Measurements from ENCODE around the gene DERL2. TPM values are rescaled to one million over a fixed set of nuclear protein-coding genes. Genes with fewer than 3 reads are reported as not detected.
A peak's percentile ranks its signal among the peaks of the same experiment; 100 is the strongest.

DERL2 gene
- total RNA-seq, 4 donors from 2014 or later, result 23.8 to 48.5 (median 26.2) TPM

DNA sequence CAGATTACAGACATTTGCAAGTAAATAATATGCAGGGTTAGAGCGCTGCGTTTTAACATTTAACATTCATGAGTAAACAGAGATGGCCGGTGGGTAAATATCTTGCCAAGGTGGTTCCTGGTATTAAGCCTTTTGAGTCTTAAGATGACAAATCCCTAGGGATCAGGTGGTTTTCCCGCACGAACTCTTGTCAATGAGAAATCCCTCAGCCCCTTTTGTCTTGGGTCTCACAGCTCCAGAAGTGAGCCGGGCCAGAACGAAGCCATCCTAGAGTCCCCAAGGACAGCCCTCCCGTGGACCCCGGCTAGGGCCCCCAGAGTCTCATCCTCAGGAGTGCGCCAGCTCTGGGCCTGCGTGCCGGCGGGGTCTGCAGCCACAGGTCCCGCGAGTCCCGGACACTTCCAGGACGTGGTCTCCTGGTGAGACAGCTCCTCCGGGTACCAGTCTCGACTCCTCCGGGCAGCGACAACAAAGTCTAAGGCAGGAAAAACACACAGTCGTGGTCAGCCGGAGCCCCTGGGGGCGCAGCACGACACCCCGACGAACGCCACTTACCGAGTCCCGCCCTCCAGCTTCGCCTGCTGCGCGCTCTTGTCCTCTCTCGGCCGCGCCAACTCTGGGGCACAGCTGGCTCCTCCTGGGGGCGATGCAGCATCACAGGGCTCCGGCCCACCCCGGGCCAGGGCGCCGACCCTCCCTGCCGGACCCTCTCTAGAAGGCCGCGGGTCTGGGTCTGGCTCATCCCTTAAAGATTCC is 13.7 kb upstream of the DERL2 start:
- Histone ChIP-seq H3K4me1 (peaks cover 0 to 22% (median 9%) of the 10 kb centered on the region in 3 donors), H3K27me3 (peaks cover 22% of the 10 kb centered on the region), H3K4me3 (peak overlapping the region in 1 of 2 donors; percentile 65), H3K36me3 (no peaks in the 10 kb centered on the region), H3K9me3 (no peaks in the 10 kb centered on the region), H3K27ac (no peak overlapping the region)
- TF ChIP-seq POLR2A (IDR thresholded peaks at IDR 0.05) (no peak), POLR2AphosphoS5 (IDR thresholded peaks at IDR 0.05) (no peak), EP300 (IDR thresholded peaks at IDR 0.05) (no peak)
- TF ChIP-seq, protein P1, sequence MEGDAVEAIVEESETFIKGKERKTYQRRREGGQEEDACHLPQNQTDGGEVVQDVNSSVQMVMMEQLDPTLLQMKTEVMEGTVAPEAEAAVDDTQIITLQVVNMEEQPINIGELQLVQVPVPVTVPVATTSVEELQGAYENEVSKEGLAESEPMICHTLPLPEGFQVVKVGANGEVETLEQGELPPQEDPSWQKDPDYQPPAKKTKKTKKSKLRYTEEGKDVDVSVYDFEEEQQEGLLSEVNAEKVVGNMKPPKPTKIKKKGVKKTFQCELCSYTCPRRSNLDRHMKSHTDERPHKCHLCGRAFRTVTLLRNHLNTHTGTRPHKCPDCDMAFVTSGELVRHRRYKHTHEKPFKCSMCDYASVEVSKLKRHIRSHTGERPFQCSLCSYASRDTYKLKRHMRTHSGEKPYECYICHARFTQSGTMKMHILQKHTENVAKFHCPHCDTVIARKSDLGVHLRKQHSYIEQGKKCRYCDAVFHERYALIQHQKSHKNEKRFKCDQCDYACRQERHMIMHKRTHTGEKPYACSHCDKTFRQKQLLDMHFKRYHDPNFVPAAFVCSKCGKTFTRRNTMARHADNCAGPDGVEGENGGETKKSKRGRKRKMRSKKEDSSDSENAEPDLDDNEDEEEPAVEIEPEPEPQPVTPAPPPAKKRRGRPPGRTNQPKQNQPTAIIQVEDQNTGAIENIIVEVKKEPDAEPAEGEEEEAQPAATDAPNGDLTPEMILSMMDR (IDR thresholded peaks at IDR 0.05), result no peak
- WGBS, 2 donors (ENCODE audit: low coverage in 1 of 2), result 65 to 85% methylated on average over 3 to 7 of the region's 44 CpGs
- no peak for ATAC-seq

DNA sequence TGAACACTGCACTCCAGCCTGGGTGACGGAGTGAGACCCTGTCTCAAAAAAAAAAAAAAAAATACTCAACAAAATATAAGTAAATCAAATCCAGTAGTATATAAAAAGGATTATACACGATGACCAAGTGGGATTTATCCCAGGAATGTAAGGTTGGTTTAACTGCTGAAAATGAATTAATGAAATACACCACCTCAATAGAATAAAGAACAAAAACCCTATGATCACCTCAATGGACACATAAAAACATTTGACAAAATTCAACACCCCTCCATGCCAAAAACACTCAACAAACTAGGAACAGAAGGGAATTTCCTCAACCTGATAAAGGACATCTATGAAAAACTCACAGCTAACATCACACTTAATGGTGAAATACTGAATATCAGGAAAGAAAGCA is 7.0 kb upstream of the DERL2 start:
- TF ChIP-seq, protein P1 (IDR thresholded peaks at IDR 0.05), result no peak
- TF ChIP-seq POLR2A (IDR thresholded peaks at IDR 0.05) (no peak), POLR2AphosphoS5 (IDR thresholded peaks at IDR 0.05) (no peak), EP300 (IDR thresholded peaks at IDR 0.05) (no peak)
- peaks cover 8% of the 10 kb centered on the region for H3K27me3 ChIP-seq
- peaks cover 0 to 18% of the 10 kb centered on the region in 2 donors for H3K36me3 ChIP-seq
- no peak overlapping the region for H3K27ac ChIP-seq
- 86 to 100% methylated on average over 1 of the region's 2 CpGs for WGBS, 2 donors (ENCODE audit: low coverage in 1 of 2)
- peaks cover 0 to 8% (median 0%) of the 10 kb centered on the region in 3 donors for H3K4me1 ChIP-seq
- no peak overlapping the region for H3K4me3 ChIP-seq
- no peak for ATAC-seq
- H3K9me3 ChIP-seq, result no peaks in the 10 kb centered on the region

DNA sequence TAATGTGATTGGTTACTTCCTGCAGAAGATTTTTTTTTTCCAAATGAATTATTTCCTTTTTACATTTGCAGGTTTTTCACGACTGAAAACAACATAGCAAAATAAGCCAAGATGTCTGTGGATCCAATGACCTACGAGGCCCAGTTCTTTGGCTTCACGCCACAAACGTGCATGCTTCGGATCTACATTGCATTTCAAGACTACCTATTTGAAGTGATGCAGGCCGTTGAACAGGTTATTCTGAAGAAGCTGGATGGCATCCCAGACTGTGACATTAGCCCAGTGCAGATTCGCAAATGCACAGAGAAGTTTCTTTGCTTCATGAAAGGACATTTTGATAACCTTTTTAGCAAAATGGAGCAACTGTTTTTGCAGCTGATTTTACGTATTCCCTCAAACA is 2.8 kb upstream of the DERL2 start:
- peaks cover 0 to 30% of the 10 kb centered on the region in 2 donors for H3K36me3 ChIP-seq
- no peak overlapping the region for H3K27ac ChIP-seq
- H3K4me3 ChIP-seq, result no peak overlapping the region
- no peak for TF ChIP-seq POLR2AphosphoS5 (IDR thresholded peaks at IDR 0.05)
- TF ChIP-seq, protein P1 (IDR thresholded peaks at IDR 0.05), result no peak
- no peak for TF ChIP-seq EP300 (IDR thresholded peaks at IDR 0.05)
- TF ChIP-seq POLR2A (IDR thresholded peaks at IDR 0.05), result no peak
- H3K27me3 ChIP-seq, result no peaks in the 10 kb centered on the region
- no peak for ATAC-seq
- H3K4me1 ChIP-seq, result peaks cover 2 to 39% (median 14%) of the 10 kb centered on the region in 3 donors
- WGBS, 2 donors (ENCODE audit: low coverage in 1 of 2), result 80 to 88% methylated on average over 2 to 8 of the region's 8 CpGs
- H3K9me3 ChIP-seq, result no peaks in the 10 kb centered on the region

DNA sequence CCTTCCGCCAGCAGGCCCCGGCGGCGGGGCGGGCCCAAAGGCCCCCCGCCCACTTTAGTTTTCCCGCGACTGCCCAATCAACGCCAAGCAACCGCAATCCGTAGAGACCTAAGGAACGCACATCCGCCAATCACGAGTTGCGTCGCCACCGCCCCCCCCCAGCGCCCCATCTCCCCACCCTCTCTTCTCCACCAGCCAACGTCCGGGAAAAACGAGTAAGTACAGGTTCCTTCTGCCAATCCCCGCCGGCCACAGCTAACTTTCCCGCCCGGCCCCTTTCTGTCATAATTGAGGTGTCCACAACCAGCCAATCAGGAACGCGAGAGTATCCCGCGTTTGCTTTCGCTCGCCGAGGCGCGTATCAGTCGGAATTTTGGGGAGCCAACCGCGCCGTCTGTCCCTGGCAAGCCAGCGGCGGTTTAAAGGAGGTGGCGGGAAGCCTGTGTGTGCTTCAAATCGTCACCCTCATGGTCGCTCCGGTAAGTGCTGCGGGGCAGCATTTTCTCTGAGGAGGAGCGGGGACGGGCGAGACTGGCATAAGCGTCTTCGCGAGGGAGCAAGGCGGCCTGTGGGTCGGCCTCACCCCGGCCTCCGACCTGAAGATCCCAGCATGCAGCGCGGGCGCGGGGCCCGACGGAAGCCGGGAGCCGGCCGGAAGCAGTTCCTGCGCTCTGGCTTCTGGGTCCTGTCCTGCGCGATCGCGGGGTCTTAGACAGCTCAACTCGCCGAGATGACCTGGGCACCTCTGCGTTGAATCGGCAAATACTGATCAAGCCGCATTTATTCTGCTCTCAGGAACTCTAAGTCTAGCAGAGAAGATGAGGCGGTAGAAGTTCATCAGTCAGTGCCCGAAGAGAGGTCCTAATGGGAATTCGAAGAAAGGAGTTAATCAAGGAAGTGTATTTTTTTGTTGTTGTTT is 487 bp upstream of the DERL2 start, which contains the start of gene MIS12:
Gene MIS12, plus strand, starts transcription at position 361 of the 919 bp plus-strand sequence. CDS start 2,297 bp downstream, outside the sequence.
- peaks cover 0 to 52% of the 10 kb centered on the region in 2 donors for H3K36me3 ChIP-seq
- TF ChIP-seq EP300 (IDR thresholded peaks at IDR 0.05), result no peak
- peak; percentile 49 to 64 for TF ChIP-seq POLR2A (IDR thresholded peaks at IDR 0.05)
- TF ChIP-seq POLR2AphosphoS5 (IDR thresholded peaks at IDR 0.05), result peak; percentile 78
- TF ChIP-seq, protein P1 (IDR thresholded peaks at IDR 0.05), result no peak
- H3K27me3 ChIP-seq, result no peaks in the 10 kb centered on the region
- peak within 1 kb of the TSS; percentile 58 to 88 for H3K4me3 ChIP-seq
- H3K27ac ChIP-seq, result peak within 1 kb of the TSS; percentile 83 to 99 (median 99)
- WGBS, 2 donors (ENCODE audit: low coverage in 1 of 2), result 2 to 3% methylated on average over 6 to 13 of the region's 77 CpGs
- ATAC-seq, result peak; percentile 98
- no peaks in the 10 kb centered on the region for H3K9me3 ChIP-seq
- peaks cover 2 to 45% (median 14%) of the 10 kb centered on the region in 3 donors for H3K4me1 ChIP-seq

Measured in gastroesophageal sphincter (tissue), 4 donors.